HEK293 (cell line): ENCODE data around the gene OR52E2.
"Not testable (repeated sequence)": the region's sequence is repeated elsewhere in the genome, so short reads cannot be mapped to it uniquely, and the experiment has no call there.

Experiments used
- BCL11A ChIP-seq: fragments of 450-650 bp; formaldehyde crosslinking; IDR thresholded peaks from 2 replicates; pipeline ENCODE4 v1.5.1; 2016; ENCODE audit warnings: low read depth, missing biosample characterization, missing genetic modification characterization
- CTCF ChIP-seq: fragments of 450-650 bp; formaldehyde crosslinking; IDR thresholded peaks from 2 replicates; pipeline ENCODE4 v1.5.1; 2016; ENCODE audit warnings: missing biosample characterization, missing genetic modification characterization
- REPIN1 ChIP-seq: fragments of 450-650 bp; formaldehyde crosslinking; IDR thresholded peaks from 2 replicates; pipeline ENCODE4 v1.5.1; 2017; ENCODE audit warnings: missing biosample characterization, missing genetic modification characterization, low read depth
- TCF7L2 ChIP-seq: IDR thresholded peaks from 2 replicates; pipeline ENCODE4 v1.6.1; 2011; ENCODE audit warnings: low read depth, mild to moderate bottlenecking, inconsistent platforms, low read length, moderate library complexity, borderline replicate concordance
- YY1 ChIP-seq: fragments of 450-650 bp; formaldehyde crosslinking; IDR thresholded peaks from 2 replicates; pipeline ENCODE4 v1.5.1; 2018; ENCODE audit warnings: missing biosample characterization, missing genetic modification characterization
- ZBTB1 ChIP-seq: fragments of 450-650 bp; formaldehyde crosslinking; IDR thresholded peaks from 2 replicates; pipeline ENCODE4 v1.5.1; 2016; ENCODE audit warnings: missing biosample characterization, missing genetic modification characterization
- ZNF10 ChIP-seq: fragments of 450-650 bp; formaldehyde crosslinking; IDR thresholded peaks from 2 replicates; pipeline ENCODE4 v1.5.1; 2017; ENCODE audit warnings: missing biosample characterization, missing genetic modification characterization
- ZNF16 ChIP-seq: fragments of 450-650 bp; formaldehyde crosslinking; IDR thresholded peaks from 2 replicates; pipeline ENCODE4 v1.5.1; 2016; ENCODE audit warnings: low read depth, missing biosample characterization, missing genetic modification characterization
- ZNF19 ChIP-seq: fragments of 450-650 bp; formaldehyde crosslinking; IDR thresholded peaks from 2 replicates; pipeline ENCODE4; 2016; ENCODE audit warnings: missing biosample characterization, missing genetic modification characterization, low read depth
- ZNF549 ChIP-seq: fragments of 450-650 bp; IDR thresholded peaks from 2 replicates; pipeline ENCODE4 v1.5.1; 2018; ENCODE audit warnings: missing biosample characterization, missing genetic modification characterization, mild to moderate bottlenecking, inconsistent platforms, moderate library complexity
- TF ChIP-seq, protein P1 (sequence below): fragments of 450-650 bp; formaldehyde crosslinking; IDR thresholded peaks from 2 replicates; pipeline ENCODE4 v1.5.1; 2016; ENCODE audit warnings: missing biosample characterization, missing genetic modification characterization

GRCh38 chr11:5058679-5059078, 748 bp downstream of the OR52E2 start:
- TF ChIP-seq ZBTB1; ZNF549; YY1 (tag by site-specific recombination); ZNF10; CTCF; REPIN1 (tag by site-specific recombination); ZNF16 (tag by site-specific recombination); ZNF19 (tag by site-specific recombination); TCF7L2; BCL11A: not testable (repeated sequence)
- TF ChIP-seq, protein P1, sequence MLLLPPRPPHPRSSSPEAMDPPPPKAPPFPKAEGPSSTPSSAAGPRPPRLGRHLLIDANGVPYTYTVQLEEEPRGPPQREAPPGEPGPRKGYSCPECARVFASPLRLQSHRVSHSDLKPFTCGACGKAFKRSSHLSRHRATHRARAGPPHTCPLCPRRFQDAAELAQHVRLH (tag by site-specific recombination) = not testable (repeated sequence)
